ENCODE measurements around the gene NPPA.

DNA sequence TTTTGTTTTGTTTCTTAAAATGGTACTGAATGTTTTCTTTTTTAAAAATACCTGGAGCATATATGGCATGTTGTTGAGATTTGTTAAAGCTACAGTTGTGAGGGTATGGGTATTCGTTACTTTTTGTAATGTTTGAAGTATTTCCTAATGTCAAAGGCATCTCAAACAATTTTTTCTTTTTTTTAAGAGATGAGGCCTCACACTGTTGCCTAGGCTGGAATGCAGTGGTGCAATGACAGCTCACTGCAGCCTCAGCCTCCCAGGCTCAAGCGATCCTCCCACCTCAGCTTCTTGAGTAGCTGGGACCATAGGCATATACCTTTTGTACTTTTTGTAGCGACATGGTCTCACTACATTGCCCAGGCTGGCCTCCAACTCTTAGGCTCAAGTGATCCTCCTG, 25.5 kb downstream of the NPPA start:
- TF ChIP-seq EZH2phosphoT487 (IDR thresholded peaks at IDR 0.05; ENCODE audit: insufficient read depth, low read depth) (no peak), EZH2 (IDR thresholded peaks at IDR 0.05; ENCODE audit: insufficient read depth, poor library complexity, severe bottlenecking) (no peak)
